Fibroblast of skin of right biceps (primary cell): ENCODE data around the gene KRTAP4-9.
"Not testable (repeated sequence)": the region's sequence is repeated elsewhere in the genome, so short reads cannot be mapped to it uniquely, and the experiment has no call there.

ENCODE experiments used
- DNase-seq: peaks from one replicate; pipeline ENCODE4 v3.0.0-alpha.2; 2013

KRTAP4-9 gene

DNA sequence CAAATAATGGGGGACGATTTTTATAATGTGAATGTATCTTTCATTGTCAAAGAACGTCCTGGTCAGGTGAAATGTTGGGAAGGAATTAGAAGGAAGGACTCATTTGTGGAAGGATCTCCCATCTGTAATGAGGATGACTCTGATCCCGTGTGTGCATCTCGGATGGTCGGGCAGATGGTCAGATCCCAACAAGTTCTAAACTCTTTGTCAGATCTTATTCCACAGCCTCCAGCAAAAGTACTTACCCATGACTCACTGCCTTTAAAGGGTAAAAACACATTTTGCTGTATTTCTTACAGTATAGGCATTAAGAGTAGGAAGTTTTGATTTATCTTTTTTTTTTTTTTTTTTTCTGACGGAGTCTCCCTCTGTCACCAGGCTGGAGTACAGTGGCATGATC is 6.7 kb upstream of the KRTAP4-9 start:
- DNase-seq = peak; percentile 71

DNA sequence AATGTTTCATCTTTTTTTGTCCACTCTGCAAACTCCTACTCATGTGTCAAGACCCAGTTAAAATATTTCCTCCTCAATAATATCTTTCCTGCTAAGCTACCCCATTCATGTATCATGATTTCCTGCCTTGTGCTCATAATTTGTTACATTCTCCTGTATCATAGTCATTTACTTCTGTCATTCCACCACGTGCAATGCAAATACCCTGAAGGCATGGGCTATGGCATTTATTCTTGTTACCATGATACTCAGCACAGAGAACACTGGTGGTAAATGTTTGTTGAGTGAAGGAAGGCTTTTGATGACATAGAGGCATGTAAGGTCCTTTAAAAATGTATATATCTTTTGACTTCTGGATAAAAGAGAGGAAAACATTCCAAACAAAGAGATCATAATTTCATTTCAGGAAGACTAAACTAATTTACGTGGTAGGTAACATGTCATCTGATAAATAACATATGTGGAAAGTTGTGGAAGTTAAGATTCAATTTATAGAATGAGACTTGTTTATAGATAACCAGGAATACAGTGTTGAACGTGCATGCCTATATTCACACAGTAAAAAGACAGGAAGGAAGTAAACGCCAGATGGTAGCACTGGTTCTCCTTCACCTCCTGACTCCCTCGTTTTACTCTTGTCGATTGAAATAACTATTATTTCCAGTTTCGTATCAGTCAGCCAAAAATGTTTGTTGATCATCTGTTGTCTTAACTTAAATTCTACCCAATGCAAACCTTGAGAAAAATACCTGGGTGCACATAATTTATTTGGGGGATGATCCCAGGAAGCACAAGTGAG is 5.3 kb upstream of the KRTAP4-9 start:
- peak; percentile 92 for DNase-seq

DNA sequence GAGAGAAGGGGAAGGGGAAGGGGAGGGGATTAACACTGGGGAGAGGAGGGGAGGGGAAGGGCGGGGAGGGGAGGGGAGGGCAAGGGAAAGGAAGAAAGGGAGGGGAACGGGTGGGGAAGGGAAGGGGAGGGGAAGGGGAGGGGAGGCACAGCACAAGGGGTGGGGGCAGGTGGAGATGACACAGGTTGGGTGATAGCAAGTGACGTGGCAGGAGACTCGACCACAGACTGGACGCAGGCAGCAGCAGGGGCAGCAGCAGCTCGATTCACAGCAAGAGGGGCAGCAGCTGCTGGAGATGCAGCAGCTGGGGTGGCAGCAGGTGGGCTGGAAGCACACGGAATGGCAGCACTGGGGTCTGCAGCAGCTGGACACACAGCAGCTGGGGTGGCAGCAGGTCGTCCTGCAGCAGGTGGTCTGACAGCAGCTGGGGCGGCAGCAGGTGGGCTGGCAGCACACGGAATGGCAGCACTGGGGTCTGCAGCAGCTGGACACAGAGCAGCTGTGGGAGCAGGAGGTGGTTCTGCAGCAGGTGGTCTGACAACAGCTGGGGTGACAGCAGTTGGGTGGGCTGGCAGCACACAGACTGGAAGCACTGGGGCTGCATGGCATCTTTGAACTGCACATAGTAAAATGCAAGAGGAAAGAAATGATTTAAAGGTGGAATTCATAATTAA is 3.5 kb upstream of the KRTAP4-9 start, which contains the start of gene KRTAP4-16:
KRTAP4-16 (minus strand) TSS at position 624 of the 674 bp plus-strand sequence; CDS start at position 624, 0 bp downstream.
- DNase-seq = no peak

DNA sequence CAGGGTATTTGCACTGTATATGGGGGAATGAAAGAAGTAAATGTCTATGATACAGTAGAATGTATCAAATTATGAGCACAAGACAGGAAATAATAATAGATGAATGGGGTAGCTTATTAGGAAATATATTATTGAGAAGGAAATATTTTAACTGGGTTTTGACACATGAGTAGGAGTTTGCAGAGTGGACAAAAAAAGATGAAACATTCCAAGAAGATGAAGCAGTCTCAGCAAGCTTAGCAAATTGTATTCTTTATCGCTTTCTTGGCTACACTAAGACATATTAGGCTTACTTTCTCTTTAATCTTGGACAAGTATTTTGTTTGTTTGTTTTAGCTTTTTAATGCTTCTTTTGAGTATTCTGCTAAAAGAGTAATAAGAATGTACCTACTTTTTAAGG is 1.3 kb upstream of the KRTAP4-9 start:
- peak; percentile 38 for DNase-seq

DNA sequence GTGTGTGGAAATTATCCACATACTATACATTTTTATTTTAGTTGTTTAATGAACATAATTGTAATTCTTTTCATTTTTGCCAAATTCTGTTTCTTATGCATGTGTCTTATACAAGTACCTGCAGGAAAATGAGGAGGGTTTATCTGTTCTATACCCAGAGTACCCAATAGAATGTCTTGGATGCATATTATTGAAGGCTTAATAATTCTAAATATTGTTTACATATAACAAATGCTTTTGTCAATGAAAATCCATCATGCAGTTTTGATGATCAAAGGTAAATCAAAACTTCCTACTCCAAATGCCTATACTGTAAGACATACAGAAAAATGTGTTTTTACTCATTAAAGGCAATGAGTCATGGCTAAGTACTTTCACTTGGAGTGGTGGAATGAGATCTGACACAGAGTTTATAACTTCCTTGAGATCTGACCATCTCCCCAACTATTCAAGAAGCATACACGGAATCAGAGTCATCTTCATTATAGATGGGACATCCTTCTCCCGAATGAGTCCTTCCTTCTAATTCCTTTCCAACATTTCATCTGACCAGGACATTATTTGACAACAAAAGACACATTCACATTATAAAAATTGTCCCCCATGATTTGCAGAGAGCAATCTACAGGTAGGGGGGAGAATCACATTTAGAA is 677 bp upstream of the KRTAP4-9 start:
- peak; percentile 90 for DNase-seq

DNA sequence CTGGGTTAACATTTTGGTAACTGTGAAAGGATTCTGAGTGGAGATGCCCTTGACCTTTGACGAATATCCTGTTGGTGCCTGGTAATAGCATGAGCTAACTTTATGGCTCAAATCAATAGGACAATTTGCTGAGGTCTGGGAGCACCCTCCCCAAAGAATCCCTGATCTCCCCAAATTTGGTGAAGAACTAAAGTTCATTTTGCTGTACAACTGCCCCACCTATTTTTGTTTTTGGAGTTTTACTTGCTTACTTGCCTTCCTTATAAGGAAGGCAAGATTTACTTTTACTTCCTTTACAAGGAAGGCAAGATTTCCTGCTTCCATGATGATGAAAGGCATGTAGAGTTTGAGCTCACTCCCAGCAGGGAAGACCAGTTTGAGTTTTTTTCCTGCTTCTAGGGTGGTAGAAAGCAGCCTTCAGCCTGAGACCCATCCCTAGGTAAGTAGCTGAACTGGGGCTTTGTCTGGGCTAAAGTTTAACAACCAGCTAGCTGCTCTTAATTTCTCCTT is 2.8 kb downstream of the KRTAP4-9 start:
- DNase-seq = no peak

DNA sequence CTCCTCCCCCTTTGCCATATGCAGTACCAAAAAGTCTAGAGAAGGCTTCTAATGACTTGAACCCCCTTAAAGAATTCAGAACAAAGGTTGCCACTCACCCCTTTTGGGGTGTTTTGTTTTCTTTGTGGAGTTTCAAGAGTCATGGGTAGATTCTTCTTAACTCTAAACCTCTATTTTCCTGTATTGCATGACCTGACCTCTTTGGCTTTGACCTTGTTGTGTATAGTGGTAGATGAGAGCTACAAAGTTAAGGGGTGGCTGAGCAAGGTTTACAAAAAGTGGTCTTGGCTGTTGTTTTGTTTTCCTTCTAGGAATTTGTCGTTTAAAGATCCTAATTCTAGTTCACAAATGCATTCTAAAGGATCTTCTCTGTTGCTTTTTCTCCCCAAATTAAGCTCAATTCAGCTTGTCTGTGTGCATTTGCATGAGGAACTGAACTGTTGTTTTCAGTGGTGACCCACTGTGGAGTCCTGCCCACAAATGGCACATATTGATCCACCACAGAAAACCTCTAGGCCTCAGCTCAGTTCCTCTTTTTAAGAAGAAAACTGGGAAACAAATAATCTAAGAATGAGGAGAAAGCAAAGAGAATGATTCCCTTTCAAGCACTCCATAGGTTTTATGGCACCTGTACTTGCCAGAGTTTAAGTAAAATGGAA is 3.7 kb downstream of the KRTAP4-9 start:
- DNase-seq = not testable (repeated sequence)

DNA sequence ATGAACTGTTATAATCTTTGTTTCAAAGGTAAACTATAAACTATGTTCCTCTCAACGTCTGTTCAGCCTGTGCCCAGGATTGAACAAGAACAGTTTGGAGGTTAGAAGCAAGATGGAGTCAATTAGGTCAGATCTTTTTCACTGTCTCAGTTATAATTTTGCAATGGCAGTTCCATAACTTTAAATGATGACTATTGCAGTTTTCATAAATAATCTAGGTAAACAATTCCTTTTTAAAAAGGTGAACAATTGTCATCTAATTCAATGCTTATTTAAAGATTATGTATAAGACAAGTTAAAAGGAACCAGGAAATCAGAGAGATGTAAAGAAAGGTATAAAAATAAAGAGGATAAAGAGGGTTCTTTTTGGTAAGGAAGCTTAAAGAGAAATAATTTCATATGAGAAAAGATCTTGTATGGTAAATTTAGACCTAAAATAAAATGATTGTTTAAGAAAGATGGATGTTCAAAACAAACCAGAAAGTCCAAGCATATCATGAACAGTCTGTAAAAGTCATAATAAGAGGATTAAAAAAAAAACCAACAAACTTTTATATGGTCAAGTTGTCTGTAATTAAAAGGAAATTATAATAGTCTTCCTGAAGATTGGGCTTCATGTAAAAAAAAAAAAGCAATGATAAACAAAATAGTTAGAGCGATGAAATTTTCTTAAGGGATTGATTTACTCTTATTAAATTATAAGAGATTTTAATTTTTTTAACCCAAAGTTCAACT is 6.1 kb downstream of the KRTAP4-9 start:
- DNase-seq = no peak

DNA sequence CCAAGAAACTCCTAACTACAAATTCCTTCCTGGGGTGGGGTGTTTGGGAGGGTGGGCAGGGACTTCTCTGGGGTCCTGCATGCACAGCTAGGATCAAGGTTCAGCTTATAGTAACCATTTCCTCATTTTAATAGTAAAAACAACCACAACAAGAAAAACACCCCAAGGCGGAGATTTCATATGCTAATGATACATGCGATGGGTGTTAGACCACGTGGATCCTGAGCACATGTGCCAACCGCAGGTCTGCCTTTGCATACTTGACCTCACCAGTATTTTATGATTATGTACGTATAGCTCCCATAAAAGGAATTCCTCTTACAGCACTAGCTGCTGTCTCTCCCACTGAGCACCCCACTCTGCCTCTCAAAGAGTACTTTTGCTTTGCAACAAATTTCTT is 11.1 kb downstream of the KRTAP4-9 start:
- peak; percentile 49 for DNase-seq

DNA sequence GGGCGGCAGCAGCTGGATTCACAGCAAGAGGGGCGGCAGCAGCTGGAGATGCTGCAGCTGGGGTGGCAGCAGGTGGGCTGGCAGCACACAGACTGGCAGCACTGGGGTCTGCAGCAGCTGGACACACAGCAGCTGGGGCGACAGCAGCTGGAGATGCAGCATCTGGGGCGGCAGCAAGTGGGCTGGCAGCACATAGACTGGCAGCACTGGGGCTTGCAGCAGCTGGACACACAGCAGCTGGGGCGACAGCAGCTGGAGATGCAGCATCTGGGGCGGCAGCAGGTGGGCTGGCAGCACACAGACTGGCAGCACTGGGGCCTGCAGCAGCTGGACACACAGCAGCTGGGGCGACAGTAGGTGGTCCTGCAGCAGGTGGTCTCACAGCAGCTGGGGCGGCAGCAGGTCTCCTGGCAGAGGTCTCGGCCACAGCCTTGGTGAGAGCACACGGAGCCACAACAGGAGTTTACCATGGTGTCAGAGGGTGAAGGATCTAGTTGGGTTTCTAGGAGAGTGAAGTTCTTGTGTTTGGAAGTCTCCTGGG is 12.7 kb downstream of the KRTAP4-9 start, which contains the start of gene KRTAP4-11:
KRTAP4-11 (minus strand) TSS at position 528 of the 541 bp plus-strand sequence; CDS start at position 470, 58 bp downstream.
- not testable (repeated sequence) for DNase-seq

DNA sequence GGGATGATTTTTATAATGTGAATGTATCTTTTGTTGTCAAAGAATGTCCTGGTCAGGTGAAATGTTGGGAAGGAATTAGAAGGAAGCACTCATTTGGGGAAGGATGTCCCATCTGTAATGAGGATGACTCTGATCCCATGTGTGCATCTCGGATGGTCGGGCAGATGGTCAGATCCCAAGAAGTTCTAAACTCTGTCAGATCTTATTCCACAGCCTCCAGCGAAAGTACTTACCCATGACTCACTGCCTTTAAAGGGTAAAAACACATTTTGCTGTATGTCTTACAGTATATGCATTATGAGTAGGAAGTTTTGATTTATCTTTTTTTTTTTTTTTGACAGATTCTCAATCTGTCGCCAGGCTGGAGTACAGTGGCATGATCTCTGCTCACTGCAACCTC is 13.5 kb downstream of the KRTAP4-9 start:
- DNase-seq = peak; percentile 49

DNA sequence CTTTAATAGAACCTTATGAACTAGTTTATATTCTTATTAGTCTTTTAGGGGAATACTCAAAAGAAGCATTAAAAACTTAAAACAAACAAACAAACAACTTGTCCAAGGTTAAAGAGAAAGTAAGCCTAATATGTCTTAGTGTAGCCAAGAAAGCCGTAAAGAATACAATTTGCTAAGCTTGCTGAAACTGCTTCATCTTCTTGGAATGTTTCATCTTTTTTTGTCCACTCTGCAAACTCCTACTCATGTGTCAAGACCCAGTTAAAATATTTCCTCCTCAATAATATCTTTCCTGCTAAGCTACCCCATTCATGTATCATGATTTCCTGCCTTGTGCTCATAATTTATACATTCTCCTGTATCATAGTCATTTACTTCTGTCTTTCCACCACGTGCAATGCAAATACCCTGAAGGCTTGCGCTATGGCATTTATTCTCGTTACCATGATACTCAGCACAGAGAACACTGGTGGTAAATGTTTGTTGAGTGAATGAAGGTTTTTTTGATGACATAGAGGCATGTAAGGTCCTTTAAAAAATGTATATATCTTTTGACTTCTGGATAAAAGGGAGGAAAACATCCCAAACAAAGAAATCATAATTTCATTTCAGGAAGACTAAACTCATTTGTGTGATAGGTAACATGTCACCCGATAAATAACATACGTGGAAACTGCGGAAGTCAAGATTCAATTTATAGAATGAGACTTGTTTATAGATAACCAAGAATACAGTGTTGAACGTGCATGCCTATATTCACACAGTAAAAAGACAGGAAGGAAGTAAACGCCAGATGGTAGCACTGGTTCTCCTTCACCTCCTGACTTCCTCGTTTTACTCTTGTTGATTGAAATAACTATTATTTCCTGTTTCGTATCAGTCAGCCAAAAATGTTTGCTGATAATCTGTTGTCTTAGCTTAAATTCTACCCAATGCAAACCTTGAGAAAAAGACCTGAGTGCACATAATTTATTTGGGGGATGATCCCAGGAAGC is 14.8 kb downstream of the KRTAP4-9 start:
- peak; percentile 63 for DNase-seq

DNA sequence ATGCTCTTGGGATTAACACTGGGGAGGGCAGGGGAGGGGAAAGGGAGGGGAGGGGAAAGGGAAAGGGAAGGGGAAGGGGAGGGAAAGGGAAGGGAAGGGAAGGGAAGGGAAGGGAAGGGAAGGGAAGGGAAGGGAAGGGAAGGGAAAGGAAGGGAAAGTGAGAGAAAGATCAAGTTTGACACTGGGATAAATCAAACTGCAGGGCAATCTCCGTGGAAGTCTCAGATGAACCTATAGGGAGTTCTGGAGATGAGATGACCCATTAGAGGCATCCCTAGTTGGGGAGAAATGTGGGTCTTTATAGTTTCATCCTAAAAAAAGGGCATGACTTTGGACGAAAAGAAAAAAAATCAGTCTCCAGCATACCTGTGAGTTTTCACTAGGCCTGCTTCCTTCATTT is 16.6 kb downstream of the KRTAP4-9 start:
- DNase-seq = no peak

DNA sequence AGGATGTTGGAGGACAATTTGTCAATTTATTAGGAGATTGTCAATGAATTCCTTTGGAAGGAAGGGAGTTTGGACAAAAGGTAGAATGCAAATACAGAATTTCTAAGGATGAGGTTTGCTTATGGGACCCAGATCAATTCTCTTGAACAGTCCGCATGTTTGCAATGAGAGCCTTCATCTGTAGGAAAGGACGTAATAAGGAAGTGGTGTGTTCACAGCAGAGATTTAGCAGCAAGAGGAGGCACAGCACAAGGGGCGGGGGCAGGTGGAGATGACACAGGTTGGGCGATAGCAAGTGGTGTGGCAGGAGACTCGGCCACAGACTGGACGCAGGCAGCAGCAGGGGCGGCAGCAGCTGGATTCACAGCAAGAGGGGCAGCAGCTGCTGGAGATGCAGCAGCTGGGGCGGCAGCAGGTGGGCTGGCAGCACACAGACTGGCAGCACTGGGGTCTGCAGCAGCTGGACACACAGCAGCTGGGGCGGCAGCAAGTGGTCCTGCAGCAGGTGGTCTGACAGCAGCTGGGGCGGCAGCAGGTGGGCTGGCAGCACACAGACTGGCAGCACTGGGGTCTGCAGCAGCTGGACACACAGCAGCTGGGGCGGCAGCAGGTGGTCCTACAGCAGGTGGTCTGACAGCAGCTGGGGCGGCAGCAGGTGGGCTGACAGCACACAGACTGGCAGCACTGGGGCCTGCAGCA is 18.3 kb downstream of the KRTAP4-9 start:
- DNase-seq = not testable (repeated sequence)

DNA sequence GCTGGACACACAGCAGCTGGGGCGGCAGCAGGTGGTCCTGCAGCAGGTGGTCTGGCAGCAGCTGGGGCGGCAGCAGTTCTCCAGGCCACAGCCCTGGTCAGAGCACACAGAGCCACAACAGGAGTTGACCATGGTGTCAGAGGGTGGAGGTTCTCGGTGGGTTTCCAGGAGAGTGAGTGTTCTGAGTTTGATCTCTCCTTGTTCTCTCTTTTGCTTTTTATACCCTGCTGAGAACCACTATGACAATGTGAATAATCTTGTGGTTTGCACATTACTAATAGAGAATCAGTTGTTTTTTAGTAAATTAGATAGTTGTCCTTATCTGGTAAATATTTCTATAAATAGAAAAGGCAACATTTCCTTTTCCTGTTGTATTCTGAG is 18.8 kb downstream of the KRTAP4-9 start, which contains the start of gene KRTAP4-12:
KRTAP4-12 (minus strand) TSS at position 192 of the 381 bp plus-strand sequence; CDS start at position 132, 60 bp downstream.
- DNase-seq = not testable (repeated sequence)

DNA sequence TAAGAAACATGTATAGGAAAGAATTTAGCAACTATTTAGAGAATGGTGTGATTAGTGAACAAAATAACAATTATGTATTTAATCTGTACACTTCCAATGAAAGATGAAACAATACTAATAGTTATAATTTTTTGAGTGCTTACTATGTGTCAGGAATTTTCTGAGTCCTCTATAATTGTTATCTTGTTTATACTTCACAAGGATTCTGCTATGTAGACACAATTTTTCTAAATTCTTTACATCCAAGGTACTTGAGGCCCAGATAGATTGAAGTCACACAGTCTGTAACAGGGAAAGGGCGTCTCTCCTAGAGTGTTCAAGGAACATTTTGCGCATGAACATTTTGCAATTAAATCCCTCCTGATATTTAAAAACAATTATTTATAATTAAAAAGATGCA is 19.9 kb downstream of the KRTAP4-9 start:
- no peak for DNase-seq

DNA sequence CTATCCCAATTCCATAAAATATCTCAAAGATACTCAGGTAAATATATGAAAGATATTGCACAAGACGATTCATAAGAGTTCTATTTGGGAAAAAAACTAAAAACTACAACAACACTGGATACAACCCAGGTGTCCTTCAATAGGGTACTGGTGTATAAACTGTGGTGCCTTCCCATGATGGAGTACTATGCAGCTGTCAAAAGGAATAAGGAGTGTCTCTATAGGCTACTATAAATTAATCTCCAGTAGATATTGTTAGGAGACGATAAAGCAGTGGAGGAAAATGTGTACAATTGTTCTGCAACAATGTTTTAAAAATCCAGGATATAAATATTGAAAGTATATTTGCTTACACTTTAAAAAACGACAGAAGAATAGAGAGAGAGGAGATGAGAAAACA is 21.2 kb downstream of the KRTAP4-9 start:
- no peak for DNase-seq

DNA sequence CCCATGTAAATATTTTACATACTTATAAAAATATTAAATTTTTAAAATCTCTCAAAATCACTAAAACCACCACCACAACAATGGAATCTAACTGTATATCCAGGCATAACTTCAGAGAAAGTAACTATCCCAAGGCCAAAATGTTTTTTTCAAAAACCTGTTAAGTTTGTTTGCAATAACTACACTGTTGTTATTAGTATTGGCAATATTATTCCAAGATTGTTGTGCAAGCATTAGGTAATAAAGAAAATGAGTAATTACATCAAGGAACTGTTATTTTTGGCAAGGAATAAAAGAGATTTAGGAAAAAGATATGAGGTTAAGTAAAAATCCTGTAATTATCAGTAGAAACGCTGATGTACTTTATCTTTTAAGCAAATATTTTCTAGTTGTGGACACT is 22.2 kb downstream of the KRTAP4-9 start:
- DNase-seq = no peak

DNA sequence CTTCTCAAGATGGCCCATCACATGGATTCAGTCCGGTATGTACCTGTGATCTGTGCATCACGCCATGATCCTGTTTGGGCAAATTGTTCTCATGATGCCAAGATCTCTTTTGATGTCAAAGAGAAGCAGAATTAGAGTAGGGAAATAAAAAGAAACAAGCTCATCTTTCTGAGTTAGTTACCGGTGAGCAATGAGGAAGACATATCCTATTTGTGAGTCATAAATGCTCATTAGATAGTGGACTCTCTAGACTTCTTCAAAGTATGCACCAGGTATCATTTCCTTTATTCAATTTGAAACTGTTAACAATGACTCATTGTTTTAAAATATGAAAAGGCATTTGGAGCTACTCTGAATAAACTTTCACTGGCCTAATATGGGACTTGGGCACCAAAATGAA is 26.8 kb downstream of the KRTAP4-9 start:
- DNase-seq = peak; percentile 67
